PC-3 (cell line): ENCODE results near the gene PARG.

Source experiments
- EZH2 ChIP-seq: fragments of 300-600 bp; sonication (generic); IDR thresholded peaks from one replicate; pipeline ENCODE4 v1.6.1; 2017; ENCODE audit warnings: antibody characterized with exemption, mild to moderate bottlenecking, low read length; ENCODE audit not compliant: unreplicated experiment
- EZH2phosphoT487 ChIP-seq: fragments of 300-600 bp; sonication (generic); IDR thresholded peaks from 2 replicates; pipeline ENCODE4 v1.6.1; 2018; ENCODE audit warnings: mild to moderate bottlenecking, antibody characterized with exemption, low read length, borderline replicate concordance
- TF ChIP-seq, protein P1 (sequence below): fragments of 300-600 bp; sonication (generic); conservative IDR thresholded peaks from 2 replicates; pipeline ENCODE4 v1.5.1; 2017; ENCODE audit warnings: antibody characterized with exemption, low read depth, mild to moderate bottlenecking, low read length

DNA sequence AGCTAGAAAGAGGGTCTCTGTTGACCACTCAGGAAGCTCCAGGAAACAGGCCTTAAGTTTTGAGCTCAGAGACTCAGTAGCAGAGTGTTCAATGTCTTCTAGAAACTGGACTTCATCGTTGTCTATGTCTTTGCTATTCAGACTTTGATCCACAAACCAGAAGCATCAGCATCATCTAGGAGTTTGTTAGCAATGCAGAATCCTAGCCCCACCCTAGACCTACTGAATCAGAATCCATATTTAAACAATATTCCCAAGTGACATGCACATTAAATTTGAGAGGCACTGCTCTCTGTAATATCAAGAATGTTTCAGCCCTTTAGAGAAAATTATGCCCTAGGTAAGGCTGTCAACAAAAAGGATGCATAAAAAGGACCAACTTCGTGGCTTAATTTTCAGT is 166.8 kb downstream of the PARG start:
- no peak for TF ChIP-seq EZH2
- TF ChIP-seq, protein P1, sequence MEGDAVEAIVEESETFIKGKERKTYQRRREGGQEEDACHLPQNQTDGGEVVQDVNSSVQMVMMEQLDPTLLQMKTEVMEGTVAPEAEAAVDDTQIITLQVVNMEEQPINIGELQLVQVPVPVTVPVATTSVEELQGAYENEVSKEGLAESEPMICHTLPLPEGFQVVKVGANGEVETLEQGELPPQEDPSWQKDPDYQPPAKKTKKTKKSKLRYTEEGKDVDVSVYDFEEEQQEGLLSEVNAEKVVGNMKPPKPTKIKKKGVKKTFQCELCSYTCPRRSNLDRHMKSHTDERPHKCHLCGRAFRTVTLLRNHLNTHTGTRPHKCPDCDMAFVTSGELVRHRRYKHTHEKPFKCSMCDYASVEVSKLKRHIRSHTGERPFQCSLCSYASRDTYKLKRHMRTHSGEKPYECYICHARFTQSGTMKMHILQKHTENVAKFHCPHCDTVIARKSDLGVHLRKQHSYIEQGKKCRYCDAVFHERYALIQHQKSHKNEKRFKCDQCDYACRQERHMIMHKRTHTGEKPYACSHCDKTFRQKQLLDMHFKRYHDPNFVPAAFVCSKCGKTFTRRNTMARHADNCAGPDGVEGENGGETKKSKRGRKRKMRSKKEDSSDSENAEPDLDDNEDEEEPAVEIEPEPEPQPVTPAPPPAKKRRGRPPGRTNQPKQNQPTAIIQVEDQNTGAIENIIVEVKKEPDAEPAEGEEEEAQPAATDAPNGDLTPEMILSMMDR: no peak
- TF ChIP-seq EZH2phosphoT487: no peak
